ENCODE data around the gene HHATL. TPM values are rescaled to one million over a fixed set of nuclear protein-coding genes. Genes with fewer than 3 reads are reported as not detected.

The HHATL gene
- total RNA-seq, 2 experiments from 2014 or later: not detected

- Mint-ChIP-seq H3K4me1 (ENCODE audit: low read depth) (no peaks in the 10 kb centered on the region), H3K36me3 (ENCODE audit: low read depth) (no peaks in the 10 kb centered on the region), H3K27me3 (ENCODE audit: low read depth) (no peaks in the 10 kb centered on the region), H3K27ac (no peak overlapping the region), H3K9me3 (no peaks in the 10 kb centered on the region), H3K4me3 (no peak overlapping the region)
- CTCF ChIA-PET: interaction anchor here (2.2 kb wide), 1 partner anchor 72 kb away, joined by 4 read pairs; no protein-coding TSS in a partner anchor
- no peak for DNase-seq
- intact Hi-C loops (cut with micrococcal nuclease): no loop called here
Measured at GRCh38 chr3:42707620-42708355, 5.2 kb upstream of the HHATL start.

DNA sequence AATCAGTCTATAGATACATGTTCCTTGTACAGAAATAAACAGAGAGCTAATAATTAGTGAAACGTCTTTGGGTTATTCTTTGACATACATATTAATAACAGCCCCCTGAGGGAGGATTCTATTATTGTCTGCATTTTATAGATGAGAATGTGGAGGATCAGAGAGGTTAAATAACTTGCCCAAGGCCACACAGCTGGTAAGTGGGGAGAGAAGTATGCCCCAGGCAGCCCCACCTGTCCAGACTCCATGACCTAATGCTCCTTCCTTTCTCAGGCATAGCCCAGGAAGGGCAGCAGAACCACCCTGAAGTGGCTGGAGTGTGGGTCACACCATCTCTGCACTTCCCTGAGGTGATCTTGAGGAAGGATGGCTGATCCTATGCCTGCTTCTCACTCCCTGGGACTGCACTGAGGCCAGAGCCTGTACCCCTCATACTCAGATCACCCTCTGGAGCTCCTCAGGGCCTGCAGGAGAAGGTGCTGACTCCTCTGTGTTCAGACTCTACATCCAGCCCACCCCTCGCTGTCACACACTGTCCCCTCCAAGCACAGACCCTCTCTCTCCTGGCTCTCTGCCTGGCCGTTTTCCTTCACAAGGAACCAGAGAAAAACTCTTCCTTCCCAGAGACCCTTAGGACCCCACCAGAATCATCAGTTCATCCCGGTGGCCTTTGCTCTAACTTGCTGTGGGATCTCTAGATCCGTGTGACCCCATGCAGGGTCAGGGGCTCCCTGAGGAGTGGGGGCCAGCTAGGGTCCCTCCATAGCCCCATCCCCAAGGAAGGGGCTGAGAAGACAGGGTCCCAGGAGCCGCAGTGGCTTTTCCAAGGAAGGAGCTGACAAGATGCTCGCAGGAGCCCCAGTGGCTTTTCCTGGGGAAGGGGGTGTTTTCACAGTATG, 4.4 kb upstream of the HHATL start:
- Mint-ChIP-seq H3K4me3 (no peak overlapping the region), H3K36me3 (ENCODE audit: low read depth) (no peaks in the 10 kb centered on the region), H3K4me1 (ENCODE audit: low read depth) (no peaks in the 10 kb centered on the region), H3K9me3 (no peaks in the 10 kb centered on the region), H3K27me3 (ENCODE audit: low read depth) (no peaks in the 10 kb centered on the region), H3K27ac (no peak overlapping the region)
- intact Hi-C loops (cut with micrococcal nuclease): no loop called here
- CTCF ChIA-PET: interaction anchor here (0.6 to 2.2 kb wide), 2 partner anchors 73 to 192 kb away, joined by 3 to 4 read pairs; no protein-coding TSS in a partner anchor
- DNase-seq: no peak

GRCh38 chr3:42705962-42706585, 3.5 kb upstream of the HHATL start:
- H3K27me3 Mint-ChIP-seq (ENCODE audit: low read depth): no peaks in the 10 kb centered on the region
- no peak overlapping the region for H3K4me3 Mint-ChIP-seq
- H3K4me1 Mint-ChIP-seq (ENCODE audit: low read depth): no peaks in the 10 kb centered on the region
- CTCF ChIA-PET: interaction anchor here (0.6 to 2.2 kb wide), 2 partner anchors 74 to 191 kb away, joined by 3 to 4 read pairs; no protein-coding TSS in a partner anchor
- no peak overlapping the region for H3K27ac Mint-ChIP-seq
- H3K36me3 Mint-ChIP-seq (ENCODE audit: low read depth): no peaks in the 10 kb centered on the region
- DNase-seq: no peak
- H3K9me3 Mint-ChIP-seq: no peaks in the 10 kb centered on the region
- intact Hi-C loops (cut with micrococcal nuclease): no loop called here

GRCh38 chr3:42705058-42705767, 2.6 kb upstream of the HHATL start:
- no peak overlapping the region for H3K27ac Mint-ChIP-seq
- no peaks in the 10 kb centered on the region for H3K27me3 Mint-ChIP-seq (ENCODE audit: low read depth)
- intact Hi-C loops (cut with micrococcal nuclease): no loop called here
- CTCF ChIA-PET: no interaction called here
- DNase-seq: no peak
- no peaks in the 10 kb centered on the region for H3K36me3 Mint-ChIP-seq (ENCODE audit: low read depth)
- H3K4me1 Mint-ChIP-seq (ENCODE audit: low read depth): no peaks in the 10 kb centered on the region
- H3K4me3 Mint-ChIP-seq: no peak overlapping the region
- no peaks in the 10 kb centered on the region for H3K9me3 Mint-ChIP-seq

DNA sequence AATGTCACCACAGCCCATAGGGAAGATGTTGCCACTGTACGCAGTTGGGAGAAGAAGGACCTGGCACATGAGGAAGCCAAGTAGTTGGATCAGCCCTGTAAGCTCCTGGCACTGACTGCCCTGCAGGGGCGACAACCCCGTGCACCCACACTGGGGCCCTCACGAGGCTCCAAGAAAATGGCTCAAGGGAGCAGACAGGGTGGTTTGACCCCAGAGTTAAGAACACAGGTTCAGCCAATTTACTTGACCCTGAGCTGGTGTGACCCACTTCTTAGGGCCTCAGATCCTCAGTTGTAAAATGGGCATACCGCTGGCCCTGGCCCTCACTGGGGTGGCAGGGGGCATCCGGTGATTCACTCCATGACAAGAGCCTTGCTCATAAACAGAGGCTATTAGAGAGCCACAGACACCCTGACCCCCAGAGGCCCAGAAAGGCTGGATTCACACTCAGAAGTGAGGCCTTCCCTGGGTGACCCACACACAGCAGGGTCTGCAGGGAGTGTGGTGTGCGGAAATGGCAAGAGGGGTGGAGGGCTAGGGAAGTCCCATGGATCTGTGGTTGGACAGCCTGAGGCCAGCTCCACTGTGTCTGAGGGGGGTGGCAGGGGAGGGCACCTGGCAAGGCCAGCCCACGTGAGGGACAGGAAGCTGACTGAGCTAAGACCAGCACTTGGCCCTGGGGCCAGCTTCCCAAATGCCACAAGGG, 1.7 kb upstream of the HHATL start:
- H3K27ac Mint-ChIP-seq: no peak overlapping the region
- CTCF ChIA-PET: no interaction called here
- H3K4me3 Mint-ChIP-seq: no peak overlapping the region
- H3K4me1 Mint-ChIP-seq (ENCODE audit: low read depth): no peaks in the 10 kb centered on the region
- no peaks in the 10 kb centered on the region for H3K36me3 Mint-ChIP-seq (ENCODE audit: low read depth)
- H3K9me3 Mint-ChIP-seq: no peaks in the 10 kb centered on the region
- H3K27me3 Mint-ChIP-seq (ENCODE audit: low read depth): no peaks in the 10 kb centered on the region
- DNase-seq: no peak
- intact Hi-C loops (cut with micrococcal nuclease): no loop called here

GRCh38 chr3:42703695-42704025, 1.1 kb upstream of the HHATL start:
- CTCF ChIA-PET: no interaction called here
- H3K27ac Mint-ChIP-seq: no peak overlapping the region

DNA sequence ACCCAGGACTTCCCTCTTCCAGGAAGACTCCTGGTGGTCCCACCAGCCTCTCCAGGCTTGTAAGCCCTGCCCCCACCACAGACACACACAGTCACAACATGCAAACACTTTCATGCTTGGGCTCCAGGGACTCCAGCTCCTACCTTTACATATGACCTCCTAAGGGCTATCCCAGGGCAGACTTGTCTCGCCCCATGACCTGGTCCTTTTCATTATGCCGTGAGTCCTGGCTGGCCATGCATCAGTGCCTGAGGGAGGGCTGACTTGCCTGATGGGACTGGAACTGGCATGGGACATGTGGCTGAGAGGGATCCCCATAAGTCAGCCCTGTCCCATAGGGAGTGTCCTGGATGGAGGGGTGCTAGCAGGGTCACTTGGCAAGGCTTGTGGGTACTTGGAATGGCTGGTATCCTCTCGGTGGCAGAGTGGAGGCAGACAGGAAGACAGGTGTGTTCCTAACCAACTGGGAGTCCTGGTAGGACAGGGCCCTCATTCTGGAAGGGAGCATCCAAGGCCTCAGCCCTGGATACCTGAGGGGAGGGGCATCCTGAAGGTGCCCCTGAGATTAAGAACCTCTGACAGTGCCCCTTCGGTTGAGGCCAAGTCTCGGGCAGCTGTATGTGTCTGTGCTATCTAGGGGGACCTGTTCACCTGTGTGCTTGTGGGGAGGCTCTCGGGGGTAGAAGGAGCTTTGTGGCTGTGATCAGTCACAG, 540 bp upstream of the HHATL start:
- DNase-seq: no peak
- H3K4me1 Mint-ChIP-seq (ENCODE audit: low read depth): no peaks in the 10 kb centered on the region
- H3K36me3 Mint-ChIP-seq (ENCODE audit: low read depth): no peaks in the 10 kb centered on the region
- intact Hi-C loops (cut with micrococcal nuclease): no loop called here
- no peaks in the 10 kb centered on the region for H3K9me3 Mint-ChIP-seq
- H3K27me3 Mint-ChIP-seq (ENCODE audit: low read depth): no peaks in the 10 kb centered on the region
- CTCF ChIA-PET: no interaction called here
- H3K27ac Mint-ChIP-seq: no peak overlapping the region
- no peak overlapping the region for H3K4me3 Mint-ChIP-seq

More at GRCh38 chr3:42703695-42704025, 1.1 kb upstream of the HHATL start:
- H3K4me3 Mint-ChIP-seq: no peak overlapping the region
- H3K36me3 Mint-ChIP-seq (ENCODE audit: low read depth): no peaks in the 10 kb centered on the region
- intact Hi-C loops (cut with micrococcal nuclease): no loop called here
- H3K4me1 Mint-ChIP-seq (ENCODE audit: low read depth): no peaks in the 10 kb centered on the region
- no peaks in the 10 kb centered on the region for H3K27me3 Mint-ChIP-seq (ENCODE audit: low read depth)
- DNase-seq: no peak
- no peaks in the 10 kb centered on the region for H3K9me3 Mint-ChIP-seq

DNA sequence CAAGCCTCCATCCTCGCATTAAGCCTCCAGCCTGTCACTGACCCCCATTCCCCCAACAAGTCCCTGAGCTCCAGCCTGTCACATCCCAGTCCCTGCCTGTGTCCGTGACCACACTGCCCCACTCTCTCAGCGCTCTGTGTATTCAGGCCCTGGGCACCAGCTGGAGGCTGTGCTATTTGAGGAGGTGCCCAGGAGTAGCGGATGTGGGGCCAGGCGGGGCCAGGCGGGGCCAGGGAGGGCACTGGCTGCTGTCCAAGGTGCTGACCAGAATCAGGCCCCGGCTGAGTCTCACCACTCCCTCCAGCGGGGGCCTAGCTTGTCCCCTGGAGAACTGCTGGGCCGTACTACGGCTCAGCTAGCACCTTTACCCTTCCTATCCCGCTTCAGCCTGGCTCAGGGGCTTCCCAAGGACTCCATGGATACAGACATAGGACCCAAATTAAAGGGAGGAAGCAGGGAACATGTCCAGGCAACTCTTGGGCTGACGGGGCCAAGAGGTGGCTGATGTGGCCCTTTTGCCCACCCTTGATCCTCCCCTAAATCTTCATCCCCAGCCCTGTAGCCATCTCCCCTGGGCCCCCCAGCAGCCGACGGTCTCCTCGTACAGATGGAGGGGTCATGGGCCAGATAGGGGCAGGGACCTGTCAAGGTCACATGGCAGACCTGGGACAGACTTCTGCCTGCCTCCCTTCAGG, 1.1 kb downstream of the HHATL start:
- H3K36me3 Mint-ChIP-seq (ENCODE audit: low read depth): no peaks in the 10 kb centered on the region
- no peaks in the 10 kb centered on the region for H3K27me3 Mint-ChIP-seq (ENCODE audit: low read depth)
- CTCF ChIA-PET: interaction anchor here (0.6 kb wide), 1 partner anchor 129 kb away, joined by 3 read pairs; no protein-coding TSS in a partner anchor
- no peak overlapping the region for H3K4me3 Mint-ChIP-seq
- H3K27ac Mint-ChIP-seq: no peak overlapping the region
- peak; percentile 75 for DNase-seq
- no peaks in the 10 kb centered on the region for H3K9me3 Mint-ChIP-seq
- no peaks in the 10 kb centered on the region for H3K4me1 Mint-ChIP-seq (ENCODE audit: low read depth)
- intact Hi-C loops (cut with micrococcal nuclease): loop anchor here (1.0 kb wide), 1 partner anchor 72 kb away; the partner anchor contains the start of gene CCDC13

DNA sequence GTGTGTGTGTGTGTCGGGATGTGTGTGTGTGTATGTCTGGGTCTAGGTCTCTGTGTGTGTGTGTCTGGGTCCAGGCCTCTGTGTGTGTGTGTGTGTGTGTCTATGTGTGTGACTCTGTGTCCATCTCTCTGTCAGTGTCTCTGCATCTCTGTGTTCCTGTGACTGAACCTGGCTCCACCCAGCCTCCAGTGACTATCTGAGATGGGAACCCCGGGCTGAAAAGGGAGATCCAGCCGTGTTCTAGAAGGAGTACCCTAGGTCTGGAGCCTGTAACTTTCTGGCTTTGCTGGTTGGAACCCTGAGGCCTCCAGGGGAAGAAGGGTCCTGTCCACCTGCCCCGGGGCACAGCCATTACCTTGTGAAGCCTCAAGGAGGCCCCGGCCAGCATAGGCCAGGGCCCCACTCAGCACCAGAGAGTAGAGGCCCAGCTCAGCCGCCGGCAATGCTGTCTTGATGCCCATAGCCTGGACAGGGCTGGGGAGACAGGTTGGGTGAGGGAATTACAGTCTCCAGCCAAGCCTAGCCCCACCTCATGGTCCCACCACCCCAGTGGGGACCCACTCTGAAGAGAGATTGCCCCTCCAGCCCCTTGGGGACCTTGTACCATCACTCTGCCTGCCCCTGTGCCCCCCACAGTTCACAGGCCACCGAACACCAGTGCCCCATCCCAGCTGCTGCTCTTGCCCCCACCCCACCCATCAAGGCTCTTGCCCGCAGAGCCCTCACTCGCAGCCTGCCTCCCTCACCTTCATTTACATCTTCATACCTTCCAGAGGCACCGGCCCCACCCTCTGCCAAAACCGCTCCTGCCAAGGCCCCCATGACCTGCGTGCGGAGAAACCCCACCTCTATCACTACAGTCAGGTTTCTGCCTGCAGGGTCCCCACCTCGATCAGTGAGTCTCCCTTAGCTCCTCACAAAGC, 2.0 kb downstream of the HHATL start:
- no peak overlapping the region for H3K27ac Mint-ChIP-seq
- no peaks in the 10 kb centered on the region for H3K9me3 Mint-ChIP-seq
- H3K4me1 Mint-ChIP-seq (ENCODE audit: low read depth): no peaks in the 10 kb centered on the region
- DNase-seq: no peak
- no peak overlapping the region for H3K4me3 Mint-ChIP-seq
- no peaks in the 10 kb centered on the region for H3K27me3 Mint-ChIP-seq (ENCODE audit: low read depth)
- CTCF ChIA-PET: no interaction called here
- H3K36me3 Mint-ChIP-seq (ENCODE audit: low read depth): no peaks in the 10 kb centered on the region
- intact Hi-C loops (cut with micrococcal nuclease): loop anchor here (1.0 kb wide), 1 partner anchor 73 kb away; the partner anchor contains the start of gene CCDC13

- DNase-seq: no peak
- Mint-ChIP-seq H3K4me1 (ENCODE audit: low read depth) (no peaks in the 10 kb centered on the region), H3K4me3 (no peak overlapping the region), H3K27me3 (ENCODE audit: low read depth) (no peaks in the 10 kb centered on the region), H3K27ac (no peak overlapping the region), H3K9me3 (no peaks in the 10 kb centered on the region), H3K36me3 (ENCODE audit: low read depth) (no peaks in the 10 kb centered on the region)
- CTCF ChIA-PET: no interaction called here
- intact Hi-C loops (cut with micrococcal nuclease): no loop called here
Measured at GRCh38 chr3:42699511-42699971, 3.1 kb downstream of the HHATL start.

Measured in activated naive CD4-positive, alpha-beta T cell treated with anti-CD3 and anti-CD28 coated beads for 36 hours (primary cell).